EH (cell line): Measurements from ENCODE around the gene CST6.

Source experiments
- DNase-seq: peaks from one replicate; pipeline ENCODE4 v3.0.0-alpha.2; 2015; ENCODE audit warnings: low read depth

CST6 gene

DNA sequence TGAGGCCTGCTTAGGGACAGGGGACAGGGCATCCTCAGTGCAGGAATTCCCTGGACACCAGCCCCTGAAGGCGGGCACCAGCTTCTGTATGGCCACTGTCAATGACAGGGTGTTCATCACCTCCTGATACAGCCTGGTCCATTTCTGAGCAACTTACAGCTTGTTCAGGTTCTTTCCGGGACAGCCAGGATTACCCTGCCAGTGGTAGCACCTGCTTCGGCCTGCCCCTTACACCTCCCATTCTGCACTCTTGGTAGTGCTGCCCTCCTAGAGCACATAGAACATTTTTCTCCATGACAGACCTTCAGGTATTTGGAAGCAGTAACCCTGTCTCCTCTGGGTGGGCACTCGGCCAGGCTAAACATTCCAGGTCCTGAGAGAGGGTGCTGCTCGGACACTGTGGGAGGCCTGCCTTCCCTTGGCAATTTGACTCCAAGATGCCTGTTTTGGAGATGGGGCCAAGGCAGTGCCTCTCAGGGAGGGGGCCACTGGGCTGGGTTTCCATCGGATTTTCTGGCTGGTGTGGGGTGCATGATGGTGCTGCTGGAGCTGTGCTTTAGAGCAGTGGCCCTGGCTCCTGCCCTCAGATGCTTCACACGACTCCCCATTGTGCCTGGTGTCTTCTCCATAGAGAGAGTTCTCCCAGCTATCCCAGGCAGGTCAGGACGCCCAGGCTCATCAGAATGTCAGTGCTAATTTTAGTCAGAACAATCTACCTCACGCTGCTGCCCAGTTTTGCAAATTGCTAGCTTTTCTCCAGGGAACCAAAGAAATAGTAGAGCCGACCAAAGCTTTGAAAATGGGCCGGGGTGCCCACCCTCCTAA lies 35.9 kb downstream of the CST6 start:
- peak; percentile 60 for DNase-seq

GRCh38 chr11:66048547-66049323 lies 36.9 kb downstream of the CST6 start, which contains the start of gene GAL3ST3:
TSS of gene GAL3ST3 (minus strand) at chr11:66049161. CDS start at chr11:66045415, 3,746 bp downstream.
- DNase-seq: no peak

DNA sequence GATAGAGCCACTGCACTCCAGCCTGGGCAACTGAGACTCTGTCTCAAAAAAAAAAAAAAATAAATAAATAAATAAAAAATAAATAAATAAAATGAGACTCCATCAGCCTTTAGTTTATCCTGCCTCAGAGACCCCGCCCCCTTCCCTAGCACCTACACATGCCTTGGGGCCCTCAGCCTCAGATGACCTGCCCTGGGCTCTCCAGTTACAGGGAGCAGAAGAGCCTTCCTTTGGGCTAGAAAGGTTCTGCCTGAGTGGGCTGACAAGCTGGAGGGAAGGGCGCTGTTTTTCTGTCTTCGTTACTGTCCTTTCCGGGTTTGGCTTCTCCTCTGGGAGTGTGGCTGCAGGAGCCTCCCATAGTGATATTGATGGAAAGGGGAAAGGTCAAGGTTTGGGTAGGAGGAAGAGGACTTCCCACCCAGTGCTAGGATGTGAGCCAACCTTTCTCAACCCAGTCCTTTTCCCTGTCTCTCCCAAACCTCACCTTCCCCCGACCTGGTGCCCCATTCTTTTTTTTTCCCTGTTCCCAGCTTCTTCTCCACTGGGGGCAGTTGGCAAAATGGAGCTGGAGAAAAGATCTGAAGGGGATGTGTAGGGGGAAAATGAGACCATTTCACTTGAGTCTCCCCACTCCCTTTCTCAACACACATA lies 38.9 kb downstream of the CST6 start:
- no peak for DNase-seq

DNA sequence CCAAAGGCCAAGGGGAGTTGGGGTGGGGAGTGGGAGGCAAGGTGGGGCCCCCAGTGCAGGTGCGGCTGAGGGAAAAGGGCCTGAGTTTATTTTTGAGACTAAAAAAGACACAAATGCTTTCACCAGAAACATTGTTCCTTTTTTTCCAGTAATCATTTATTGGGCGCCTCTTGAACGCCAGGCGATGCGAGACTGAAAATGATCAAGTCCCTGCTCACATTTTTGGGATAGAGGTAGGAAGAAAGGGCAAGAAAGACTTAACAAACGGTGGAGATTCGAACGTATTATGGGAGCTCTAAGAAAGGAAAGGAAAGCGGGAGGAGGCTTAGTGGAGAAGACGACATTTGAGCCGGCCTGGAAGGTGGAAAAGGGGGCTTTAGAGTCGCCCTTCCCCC lies 39.6 kb downstream of the CST6 start:
- DNase-seq: no peak

DNA sequence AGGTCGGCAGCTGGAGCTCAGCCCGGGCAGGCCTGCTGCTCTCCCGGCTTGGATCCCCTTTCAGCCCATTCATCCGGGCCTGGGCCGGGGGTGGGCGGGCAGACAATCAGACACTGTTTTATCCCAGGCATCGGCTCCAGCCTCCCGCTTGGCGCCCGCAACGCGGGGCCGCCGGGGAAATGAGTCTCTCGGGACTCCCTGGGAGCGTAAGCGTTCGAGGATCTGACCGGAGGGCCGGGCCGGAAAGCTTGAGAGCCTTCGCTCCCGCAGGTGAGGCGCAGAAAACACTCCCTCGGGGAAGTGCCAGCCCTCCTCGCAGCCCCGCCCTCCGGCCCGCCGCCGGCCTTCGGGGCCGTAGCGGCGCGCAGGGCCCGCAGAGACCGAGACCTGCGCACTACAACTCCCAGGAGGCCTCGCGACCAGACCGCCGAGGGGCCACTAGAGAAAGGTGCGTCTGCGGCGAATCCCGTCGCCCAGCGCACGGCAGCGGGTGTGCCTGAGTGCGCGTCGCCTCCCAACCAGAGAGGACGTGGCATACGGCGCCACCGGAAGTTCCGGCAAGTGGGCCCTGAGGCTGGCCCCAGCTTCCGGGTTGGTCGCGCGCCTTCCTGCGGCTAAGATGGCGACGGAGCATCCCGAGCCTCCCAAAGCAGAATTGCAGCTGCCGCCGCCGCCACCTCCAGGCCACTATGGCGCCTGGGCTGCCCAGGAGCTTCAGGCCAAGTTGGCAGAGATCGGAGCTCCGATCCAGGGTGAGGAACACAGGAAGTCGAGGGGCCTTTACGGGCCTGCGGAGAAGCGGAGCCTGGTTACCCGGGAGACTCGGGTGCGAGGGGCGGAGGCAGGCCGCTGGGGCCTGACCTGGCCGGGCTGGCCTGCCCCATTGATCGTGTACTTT lies 40.2 kb downstream of the CST6 start, which contains the start of gene SF3B2:
Gene SF3B2, plus strand, starts transcription at position 599 of the 898 bp plus-strand sequence. Its CDS starts 21 bp downstream, at position 620.
- DNase-seq: peak; percentile 98

- DNase-seq: no peak
Observed at GRCh38 chr11:66052664-66052982, 40.8 kb downstream of the CST6 start.

- no peak for DNase-seq
Observed at GRCh38 chr11:66055021-66055420, 43.2 kb downstream of the CST6 start.

DNA sequence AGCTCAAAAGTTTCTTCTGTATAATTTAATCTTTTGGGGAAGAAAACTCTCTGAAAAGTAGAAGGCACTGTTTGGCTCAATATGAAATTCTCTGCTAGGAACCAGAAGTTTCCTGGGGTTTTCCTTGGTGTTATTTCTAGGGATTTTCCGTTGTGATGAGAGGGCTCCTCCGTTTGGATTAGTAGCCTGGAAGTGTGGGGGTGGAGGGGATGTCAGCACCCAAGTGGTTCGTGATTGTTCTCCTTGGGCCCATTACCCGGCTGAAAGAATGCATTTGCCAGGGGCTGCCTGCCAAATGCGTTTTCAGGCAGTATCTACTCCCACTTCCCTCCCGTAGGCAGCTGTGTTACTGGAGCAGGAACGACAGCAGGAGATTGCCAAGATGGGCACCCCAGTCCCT lies 44.7 kb downstream of the CST6 start:
- no peak for DNase-seq

- DNase-seq: no peak
Observed at GRCh38 chr11:66059966-66060680, 48.3 kb downstream of the CST6 start.

DNA sequence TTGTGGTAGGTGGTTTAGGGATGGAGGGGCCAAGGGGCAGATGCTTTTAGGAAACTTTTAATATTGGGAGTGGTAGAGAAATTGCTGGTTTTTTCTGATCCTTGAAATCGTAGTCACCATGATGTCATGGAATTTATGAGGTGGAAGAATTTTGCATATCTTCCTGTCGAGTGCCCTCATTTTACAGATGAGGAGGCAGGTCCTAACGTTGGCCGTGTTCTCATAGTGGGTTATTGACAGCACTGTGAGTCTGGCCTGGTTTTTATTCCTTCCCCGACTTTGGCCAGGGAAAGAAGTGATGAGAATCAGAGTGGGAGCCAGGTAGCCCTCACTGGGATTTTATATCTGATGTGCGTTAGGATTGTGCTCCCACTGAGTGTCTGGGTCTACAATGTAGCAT lies 49.5 kb downstream of the CST6 start:
- no peak for DNase-seq

- no peak for DNase-seq
Observed at GRCh38 chr11:66062408-66062807, 50.6 kb downstream of the CST6 start.
